RCC 7860 (cell line): ENCODE data around the gene KCNQ5.

ENCODE experiments used
- DNase-seq: peaks from one replicate; pipeline ENCODE4 v3.0.0-alpha.2; 2015; ENCODE audit warnings: low spot score
- FAIRE-seq: peaks from 2 replicates; lab custom pipeline; 2012; peaks lifted over from hg19 to GRCh38; lab: Jason Lieb, UNC

The KCNQ5 gene

DNA sequence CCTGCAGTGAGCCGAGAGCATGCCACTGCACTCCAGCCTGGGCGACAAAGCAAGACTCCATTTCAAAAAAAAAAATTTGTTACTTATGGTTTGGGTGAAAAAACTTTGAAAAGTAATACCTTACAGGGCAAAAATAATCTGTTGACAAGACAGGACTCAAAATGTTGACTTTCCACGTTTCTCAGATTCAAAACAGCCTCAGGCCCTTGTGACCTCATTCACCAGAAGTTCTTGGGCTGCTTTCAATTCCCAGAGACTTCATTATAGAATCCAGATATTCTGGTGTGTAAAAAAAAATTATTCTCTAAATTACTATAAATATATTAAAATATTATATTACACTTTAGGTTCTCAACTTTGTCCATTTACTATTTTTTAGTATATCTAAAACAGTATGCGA, 116.2 kb downstream of the KCNQ5 start:
- DNase-seq (no peak), FAIRE-seq (no peak)

DNA sequence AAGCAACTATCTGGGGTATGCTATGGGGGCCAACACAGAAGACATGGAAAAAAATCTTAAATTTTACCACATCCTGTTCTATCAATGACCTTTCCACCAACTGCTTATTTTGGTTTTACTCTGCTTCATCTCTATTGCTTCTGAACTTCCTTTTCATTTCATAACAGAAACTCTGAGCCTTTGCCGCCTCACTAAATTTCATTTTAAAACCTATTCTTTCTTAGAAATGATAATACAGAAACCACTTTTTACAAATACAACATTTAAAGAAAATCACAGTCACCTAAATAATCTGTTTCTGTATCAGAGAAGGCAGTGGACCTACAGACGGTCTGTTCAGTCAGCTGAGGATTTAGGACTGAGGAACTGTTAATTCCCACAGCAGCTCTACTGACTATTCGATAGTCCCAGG, 117.5 kb downstream of the KCNQ5 start:
- no peak for FAIRE-seq
- DNase-seq, result no peak

DNA sequence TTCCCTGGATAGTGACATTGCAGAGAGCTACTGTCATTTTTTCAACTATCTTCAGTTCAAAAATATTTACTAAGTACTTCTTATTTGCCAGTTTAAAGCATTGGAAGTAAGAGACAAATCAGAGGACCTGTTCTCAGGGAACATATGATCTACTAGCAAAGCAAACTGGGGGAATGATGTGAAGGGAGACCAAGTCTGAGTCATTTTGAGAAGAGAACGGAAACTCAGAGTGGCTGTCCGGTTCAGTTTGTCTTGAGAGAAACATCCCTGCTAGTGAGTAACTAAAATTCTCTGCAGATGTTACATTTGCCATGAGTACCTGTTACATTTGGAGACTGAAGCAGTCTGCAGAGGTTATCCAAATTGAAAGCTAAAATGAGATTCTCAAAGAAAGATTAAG, 118.3 kb downstream of the KCNQ5 start:
- FAIRE-seq, result no peak
- no peak for DNase-seq

DNA sequence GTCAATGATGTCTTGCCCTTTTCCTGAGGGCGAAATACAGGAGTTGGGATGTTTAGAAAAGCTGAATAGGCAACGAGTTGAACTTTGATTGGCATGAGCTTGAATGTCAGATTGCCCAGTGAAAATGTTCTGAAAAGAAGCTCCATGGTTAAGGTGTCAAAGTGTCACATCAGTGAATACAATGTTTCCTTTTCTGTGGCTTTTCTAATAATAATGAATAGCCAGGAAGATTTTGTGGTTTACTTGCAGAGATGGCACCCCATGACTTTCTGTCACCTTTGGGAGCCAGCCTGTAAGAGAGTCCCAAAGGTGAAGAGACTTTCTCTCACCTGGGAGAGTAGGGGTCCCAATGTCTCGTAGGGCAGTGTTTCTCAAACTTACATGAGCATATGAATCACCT, 119.2 kb downstream of the KCNQ5 start:
- DNase-seq (no peak), FAIRE-seq (no peak)

DNA sequence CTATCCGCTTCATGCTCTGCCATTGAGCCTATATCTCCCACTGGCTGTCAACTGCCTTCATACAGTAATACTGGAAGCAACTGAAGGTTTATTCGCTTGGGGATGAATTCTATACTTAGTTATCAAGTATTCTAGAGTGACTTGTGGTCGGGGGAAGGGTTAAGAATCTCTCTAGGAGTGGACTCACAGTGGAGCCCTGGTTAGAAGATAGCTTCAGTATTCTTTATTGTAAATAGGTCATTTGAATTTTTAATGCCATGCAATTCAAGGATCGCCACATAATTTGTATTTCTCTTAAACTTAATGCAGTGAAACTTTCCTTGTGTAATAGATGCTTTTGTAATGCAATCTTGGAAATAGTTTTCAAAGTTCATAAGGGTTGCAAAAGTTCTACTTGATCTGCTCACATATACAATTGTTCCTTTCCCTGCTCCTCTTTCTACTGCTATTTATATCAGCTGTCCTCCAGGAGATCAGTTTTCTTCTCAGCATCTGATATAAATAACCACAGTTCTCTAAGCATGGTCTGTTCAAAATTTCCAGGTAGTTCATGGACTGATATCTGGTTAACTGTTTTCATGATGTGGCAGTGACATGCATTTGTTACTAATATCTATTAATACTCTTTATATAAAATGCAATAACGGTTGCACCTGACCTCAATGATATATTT, 120.3 kb downstream of the KCNQ5 start:
- no peak for DNase-seq
- no peak for FAIRE-seq

DNA sequence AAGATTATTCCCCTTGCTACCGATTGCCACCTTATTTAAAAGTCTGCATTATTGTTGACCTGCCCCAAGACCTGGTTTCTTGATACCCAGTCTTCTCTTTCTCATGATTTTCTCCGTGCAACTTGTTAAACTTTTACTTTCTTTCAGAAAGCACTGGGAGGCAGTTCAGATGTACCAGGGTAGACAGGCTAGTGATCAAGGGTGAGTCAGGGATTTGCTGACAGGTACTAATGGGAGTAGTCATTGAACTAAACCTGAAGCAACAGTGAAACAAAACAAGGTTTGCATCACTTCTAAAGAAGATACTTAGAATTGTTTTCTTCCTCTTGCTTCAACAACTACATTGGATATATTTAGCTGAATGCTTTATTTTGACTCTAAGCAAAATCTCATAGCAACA, 124.4 kb downstream of the KCNQ5 start:
- DNase-seq (peak; percentile 71), FAIRE-seq (peak; percentile 89)

DNA sequence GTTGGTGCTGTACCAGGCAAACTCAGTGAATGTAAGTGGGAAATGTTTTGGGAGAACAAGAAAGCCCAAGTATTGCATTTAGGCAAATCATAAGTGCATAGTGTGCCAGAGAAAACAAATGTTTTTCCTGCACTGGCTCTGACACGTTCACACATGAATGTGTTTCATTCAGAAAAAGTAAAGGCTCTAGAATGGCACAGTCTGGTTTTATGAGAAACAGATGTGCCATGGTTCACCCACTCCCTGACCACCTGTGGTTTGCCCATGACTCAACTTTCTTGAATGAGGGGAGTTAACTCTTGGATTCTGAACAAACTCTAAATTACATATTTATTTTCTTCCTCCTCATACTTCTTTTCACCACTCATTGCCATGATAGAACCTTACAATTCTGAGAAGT, 126.9 kb downstream of the KCNQ5 start:
- DNase-seq (peak; percentile 63), FAIRE-seq (peak; percentile 88)

DNA sequence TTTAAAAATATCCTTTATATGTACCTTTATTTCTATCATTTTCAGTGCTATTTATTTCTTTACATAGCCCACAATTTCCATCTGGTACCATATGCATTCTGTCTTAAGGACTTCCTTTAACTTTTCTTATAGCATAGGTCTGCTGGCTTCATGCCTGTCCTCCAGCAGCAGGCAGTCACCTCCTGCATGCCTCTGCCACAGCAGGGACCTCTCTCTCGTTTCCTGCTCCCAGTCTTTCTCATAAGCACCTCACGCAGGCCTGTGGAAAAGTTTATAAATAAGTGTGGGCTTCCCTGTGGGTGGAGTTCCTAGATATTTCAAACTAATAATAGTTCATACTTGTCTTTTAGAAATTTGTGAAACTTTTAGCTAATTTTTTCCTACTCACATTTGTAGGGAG, 133.9 kb downstream of the KCNQ5 start:
- DNase-seq (no peak), FAIRE-seq (no peak)

DNA sequence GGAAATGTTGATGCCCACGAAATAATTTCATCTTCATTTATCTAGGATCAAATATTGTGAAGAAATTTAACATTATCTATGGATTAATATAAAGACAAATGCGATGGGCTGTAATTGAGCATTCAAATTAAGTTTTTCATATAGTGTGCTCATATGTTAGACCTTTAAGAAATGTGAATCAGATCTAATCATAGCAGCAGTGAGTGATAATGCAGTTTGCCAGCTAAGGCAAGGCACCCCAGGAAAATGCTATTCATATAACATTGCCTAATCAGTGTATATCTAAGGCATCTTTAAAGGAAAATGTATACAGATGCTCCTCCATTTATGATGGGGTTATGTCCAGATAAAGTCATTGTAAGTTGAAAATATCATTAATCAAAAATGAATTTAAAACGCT, 135.2 kb downstream of the KCNQ5 start:
- FAIRE-seq, result no peak
- DNase-seq, result no peak

DNA sequence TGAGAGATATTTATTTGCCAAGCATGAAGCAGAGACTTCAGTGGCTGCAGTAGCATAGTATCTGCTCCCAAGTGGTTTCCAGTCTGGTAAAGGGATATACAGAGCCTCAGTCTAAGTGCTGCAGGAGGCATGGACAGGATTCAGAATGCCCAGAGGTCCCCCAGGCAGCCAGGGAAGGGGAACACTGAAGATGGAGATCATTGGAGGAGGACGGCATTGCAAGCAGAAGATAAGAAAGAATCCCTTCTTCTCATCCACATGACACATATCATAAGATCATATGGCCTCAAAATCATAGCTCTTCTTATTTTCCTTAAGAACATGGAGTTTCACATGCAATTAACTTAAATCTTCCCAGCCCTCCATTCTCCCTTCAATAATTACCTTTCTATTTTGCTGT, 136.1 kb downstream of the KCNQ5 start:
- FAIRE-seq (no peak), DNase-seq (no peak)

DNA sequence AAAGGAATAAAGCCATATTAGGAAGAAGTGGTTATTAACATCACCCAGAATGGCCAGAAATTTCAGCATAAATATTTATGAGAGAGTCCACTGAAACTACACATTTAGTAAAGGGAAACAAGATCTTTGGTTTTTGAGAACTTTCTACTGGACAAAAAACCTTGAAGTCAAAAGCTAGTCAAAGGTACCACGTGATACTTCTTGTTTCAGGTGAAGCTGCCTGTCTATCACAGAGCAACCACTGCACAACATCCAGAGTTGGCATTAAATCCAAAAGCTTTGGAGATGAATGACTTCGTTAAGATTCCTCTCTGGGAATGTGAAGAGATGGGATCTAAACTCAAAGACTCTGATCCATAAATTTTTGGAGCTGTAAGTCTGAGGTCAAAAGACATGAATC, 137.0 kb downstream of the KCNQ5 start:
- no peak for FAIRE-seq
- DNase-seq, result no peak

DNA sequence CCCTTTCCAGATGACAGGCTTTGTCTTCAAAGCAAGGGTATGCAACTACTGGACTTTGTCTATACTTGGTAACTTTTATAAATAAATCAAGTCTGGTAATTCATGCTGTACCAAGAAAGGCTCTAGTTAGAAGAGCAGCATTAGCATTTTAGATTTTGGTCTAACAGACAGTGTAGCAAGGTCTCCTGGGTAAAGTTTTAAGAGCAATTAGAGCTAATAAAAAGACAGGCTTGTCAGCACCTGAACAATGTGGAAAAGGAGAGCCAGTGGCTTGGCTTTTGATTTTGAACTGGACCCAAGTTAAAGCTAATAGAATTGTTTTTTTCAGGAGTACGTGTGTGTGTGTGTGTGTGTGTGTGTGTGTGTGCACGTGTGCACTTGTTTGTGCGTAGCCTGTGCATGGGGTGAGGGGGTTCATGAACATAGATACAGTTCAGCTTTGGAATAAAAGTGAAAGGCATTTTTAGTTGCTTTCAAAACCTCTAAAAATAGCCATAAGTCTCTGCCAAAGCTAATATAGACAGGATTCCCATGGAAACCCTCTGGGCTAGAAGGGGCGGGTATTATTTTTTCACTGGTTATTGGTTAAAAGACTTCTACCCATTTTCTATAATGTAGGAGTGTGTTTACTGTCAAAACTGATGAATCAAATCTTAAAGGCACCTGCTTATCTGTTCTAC, 138.4 kb downstream of the KCNQ5 start:
- DNase-seq (no peak), FAIRE-seq (no peak)

DNA sequence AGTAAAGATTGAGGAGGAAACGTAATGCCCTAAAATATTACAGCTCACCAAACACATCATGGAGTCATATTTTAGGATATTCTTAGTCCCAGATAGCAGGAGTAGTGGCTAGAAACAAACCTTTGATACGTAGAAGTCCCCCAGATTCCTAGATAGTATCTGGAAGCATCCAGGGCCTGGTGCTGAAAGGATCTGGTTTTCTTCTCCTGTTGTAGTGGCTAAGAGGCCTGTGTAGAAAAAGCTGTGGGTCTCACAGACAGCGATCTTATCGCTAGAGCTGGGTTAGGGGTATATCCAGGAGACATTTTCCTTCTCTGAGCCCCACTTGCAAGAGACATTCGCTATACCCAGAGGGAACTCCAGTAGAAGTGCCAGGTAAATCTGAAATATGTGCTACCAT, 139.9 kb downstream of the KCNQ5 start:
- DNase-seq (no peak), FAIRE-seq (no peak)

DNA sequence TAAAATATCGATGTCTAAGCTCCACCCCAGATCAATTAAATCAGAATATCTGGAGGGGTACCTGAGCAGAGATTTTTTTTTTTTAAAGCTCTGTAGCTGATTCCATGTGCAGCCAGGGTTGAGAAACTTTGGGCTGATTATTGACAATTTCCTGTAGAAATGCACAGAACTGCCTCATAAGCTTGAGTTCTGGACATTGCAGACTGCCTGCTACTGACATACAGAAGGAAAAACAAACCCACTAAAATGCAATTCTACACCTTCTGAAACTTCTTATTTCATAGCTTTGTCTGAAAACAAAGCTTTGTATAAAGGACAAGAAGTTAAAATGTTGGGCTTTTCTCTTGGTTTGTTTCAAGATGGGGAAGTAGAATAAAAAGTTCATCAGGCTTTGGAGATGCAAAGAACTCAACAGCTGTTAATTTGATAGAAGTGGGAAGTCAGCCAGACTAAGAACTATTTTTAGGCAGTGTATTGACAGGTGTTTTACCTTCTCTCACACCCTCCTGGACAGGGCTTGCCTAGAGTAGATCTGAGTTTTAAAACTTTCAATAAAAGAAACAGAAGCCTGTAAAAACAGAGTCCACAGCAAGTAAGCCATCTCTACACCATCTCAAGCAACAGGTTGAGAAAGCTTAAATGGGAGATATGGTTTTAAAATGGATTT, 147.7 kb downstream of the KCNQ5 start:
- FAIRE-seq, result no peak

DNA sequence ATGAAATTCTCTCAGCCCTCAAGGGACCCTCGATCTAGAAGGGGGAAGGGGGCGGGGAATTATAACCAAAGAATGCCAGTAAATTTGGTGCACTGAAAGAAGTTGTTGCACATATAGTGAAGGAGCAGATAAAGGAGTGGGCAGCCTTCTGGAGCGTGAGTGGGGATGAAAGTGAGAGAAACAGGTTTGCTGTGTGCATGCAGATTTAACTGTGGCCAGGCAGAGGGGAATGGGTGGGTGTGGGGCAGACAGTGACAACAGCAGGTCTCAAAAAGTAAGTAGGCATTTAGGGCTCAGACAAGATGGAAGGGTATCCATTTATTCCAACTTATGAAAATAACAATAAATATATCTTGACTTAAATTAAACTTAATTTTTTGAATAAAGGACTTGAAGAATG, 149.1 kb downstream of the KCNQ5 start:
- no peak for FAIRE-seq

More for the DNA sequence above, 147.7 kb downstream of the KCNQ5 start:
- DNase-seq, result no peak

DNA sequence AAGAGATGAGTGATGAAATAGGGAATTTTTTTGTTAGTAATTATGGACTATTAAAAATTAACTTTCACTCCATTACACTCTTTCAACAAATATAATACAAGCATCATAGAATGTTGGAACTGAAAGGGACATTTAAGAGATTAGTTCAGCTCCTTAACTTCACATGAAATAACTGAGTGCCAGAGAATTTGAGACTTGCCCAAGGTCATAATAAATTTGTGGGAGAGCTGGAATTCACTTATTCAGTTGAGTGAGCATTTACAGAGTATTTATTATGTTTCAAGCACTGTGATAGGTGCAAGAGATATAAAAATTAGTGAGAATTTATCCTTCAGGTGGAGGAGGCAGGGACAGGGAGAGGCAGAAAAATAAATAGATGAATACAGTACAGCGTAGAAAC, 154.6 kb downstream of the KCNQ5 start:
- no peak for FAIRE-seq

More for the DNA sequence above, 149.1 kb downstream of the KCNQ5 start:
- DNase-seq, result no peak

DNA sequence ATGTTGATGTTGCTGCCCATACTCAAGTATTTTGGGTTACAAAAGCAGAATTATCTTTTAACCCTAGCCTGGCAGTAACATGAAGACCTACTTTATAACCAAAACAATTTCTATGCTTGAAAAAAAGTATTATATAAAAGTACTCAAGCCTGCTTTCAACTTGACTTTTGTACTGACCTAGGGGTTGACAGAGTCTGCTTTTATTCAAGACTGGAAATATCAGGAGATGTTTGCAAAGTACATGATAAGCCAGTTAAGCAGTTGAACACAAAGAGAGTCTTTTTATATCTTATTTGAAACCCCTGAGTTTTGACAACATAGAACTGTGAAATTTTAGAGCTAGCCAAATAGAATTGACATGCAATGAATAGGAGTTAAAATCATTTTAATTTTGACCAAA, 159.8 kb downstream of the KCNQ5 start:
- FAIRE-seq (no peak), DNase-seq (no peak)

More for the DNA sequence above, 154.6 kb downstream of the KCNQ5 start:
- no peak for DNase-seq

DNA sequence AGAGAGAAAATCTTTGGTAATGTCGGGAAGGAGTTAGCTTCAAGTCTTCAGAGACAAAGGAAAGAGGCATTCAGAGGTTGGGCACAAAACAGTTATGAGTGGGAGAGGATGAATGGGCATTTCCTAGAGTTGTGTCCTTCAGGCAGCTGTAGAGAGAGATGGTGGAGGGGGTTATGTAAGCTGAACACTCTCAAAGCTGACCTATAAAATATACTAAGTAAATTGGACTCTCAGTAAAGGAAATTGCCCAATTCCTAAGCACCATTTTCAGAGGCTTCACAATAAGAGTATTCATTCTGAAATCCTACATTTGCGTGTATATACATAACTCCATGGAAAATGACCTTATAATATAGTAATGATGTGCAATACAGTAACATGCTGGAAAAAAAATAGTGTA, 161.2 kb downstream of the KCNQ5 start:
- FAIRE-seq, result no peak

DNA sequence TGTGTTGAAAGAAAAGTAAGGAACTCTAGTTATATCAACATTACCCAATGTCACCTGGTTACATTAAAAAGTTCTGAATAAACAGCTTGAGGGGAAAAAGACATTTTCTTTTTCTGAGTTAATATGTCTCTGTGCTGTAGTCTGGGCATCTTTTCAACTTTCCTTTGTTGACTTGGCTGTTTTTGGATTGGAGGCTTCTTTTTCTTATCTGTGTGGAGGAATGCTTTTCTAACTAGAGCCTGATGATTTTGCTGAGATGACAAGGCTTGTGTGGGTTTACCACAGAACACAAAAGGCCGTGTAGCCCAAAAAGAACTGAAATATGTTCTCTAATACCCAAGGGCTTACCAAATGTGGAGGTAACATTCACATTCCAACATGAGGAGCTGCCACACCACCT, 161.8 kb downstream of the KCNQ5 start:
- DNase-seq (no peak), FAIRE-seq (no peak)

More for the DNA sequence above, 161.2 kb downstream of the KCNQ5 start:
- DNase-seq, result no peak

DNA sequence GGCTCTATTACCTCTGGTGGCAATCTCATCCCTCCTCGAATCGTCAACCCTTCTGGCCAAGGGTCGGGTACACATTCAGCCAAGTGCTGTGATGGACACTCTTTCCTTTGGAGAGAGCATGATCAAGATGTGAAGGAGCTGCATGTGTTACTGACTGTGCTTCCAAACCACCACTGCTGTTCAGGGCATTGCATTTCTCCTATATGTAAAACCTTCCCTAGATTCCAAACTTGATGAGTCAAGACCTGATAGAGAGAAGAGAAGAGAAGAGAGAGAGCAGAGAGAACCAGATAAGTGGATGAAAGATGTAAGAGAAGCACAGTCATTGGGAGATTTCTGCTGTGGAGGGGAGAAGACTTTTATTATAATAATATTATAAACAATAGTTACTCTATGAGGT, 162.2 kb downstream of the KCNQ5 start:
- FAIRE-seq (no peak), DNase-seq (peak; percentile 52)

DNA sequence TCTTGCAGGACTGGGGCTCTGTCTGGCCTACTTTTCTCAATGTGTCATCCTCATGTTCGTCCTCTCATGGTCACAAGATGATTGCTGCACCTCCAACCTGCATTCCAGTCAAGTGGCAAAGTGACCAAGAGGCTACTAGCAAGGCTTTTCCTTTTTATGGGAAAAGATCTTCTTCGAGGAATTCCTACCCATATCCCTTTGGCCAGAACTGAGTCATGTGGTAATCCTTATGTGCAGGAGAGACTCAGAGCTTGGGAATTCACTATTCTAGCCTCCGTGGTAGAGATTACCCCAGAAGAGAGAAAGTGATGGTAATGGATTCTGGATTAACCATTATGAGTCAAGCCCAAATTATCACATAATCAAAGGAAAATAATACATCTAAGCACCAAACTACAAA, 162.7 kb downstream of the KCNQ5 start:
- FAIRE-seq (peak; percentile 78), DNase-seq (peak; percentile 92)

DNA sequence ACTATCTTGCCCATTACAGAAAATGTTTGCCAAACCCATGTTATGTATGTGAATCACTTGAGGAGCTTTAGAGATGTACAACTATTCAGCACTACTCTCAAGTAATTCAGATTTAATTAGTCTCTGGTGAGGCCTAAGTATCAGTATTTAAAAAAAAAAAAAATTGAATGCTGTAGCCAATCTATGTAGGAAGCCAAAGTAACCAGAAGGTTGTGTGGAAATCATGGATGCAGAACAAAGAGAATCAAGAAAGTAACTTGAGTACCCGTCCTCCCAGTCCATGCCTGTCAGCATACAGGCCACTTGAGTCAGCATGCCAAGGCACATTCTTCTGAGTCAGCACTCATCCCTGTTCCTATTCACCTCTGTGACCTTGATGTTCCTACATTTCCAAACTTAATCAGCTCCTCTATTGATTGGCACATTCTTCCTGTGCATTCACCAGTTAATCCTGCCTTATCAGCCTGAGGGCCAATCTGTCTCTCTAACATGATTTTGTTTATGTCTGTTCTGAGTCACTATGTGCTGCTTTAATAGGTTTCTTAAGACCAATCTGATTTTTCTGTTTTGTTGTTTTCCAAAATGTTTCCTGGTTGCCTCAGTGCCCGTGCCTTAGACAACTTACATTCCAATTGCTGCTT, 165.6 kb downstream of the KCNQ5 start:
- peak; percentile 85 for FAIRE-seq
- DNase-seq, result peak; percentile 91
